ENCODE results near the gene UTF1. TPM values are rescaled to one million over a fixed set of nuclear protein-coding genes. Genes with fewer than 3 reads are reported as not detected.

UTF1 gene
- total RNA-seq, 4 donors from 2014 or later: not detected

GRCh38 chr10:133199488-133199885, 30.5 kb upstream of the UTF1 start:
- Histone ChIP-seq H3K4me1 (no peaks in the 10 kb centered on the region), H3K27me3 (peaks cover 34% of the 10 kb centered on the region), H3K9me3 (peaks cover 0 to 4% (median 0%) of the 10 kb centered on the region in 3 donors), H3K36me3 (no peaks in the 10 kb centered on the region), H3K27ac (no peak overlapping the region), H3K4me3 (no peak overlapping the region)
- WGBS, 2 donors (ENCODE audit: low coverage in 1 of 2): no CpG with 5 or more reads among the region's 13 CpGs
- TF ChIP-seq EP300 (IDR thresholded peaks at IDR 0.05) (no peak), POLR2A (IDR thresholded peaks at IDR 0.05) (no peak), POLR2AphosphoS5 (IDR thresholded peaks at IDR 0.05) (no peak), CTCF (IDR thresholded peaks at IDR 0.05) (no peak)
- no peak for ATAC-seq

- Histone ChIP-seq H3K27me3 (peaks cover 33% of the 10 kb centered on the region), H3K4me1 (no peaks in the 10 kb centered on the region), H3K27ac (no peak overlapping the region), H3K36me3 (no peaks in the 10 kb centered on the region), H3K4me3 (no peak overlapping the region), H3K9me3 (no peaks in the 10 kb centered on the region)
- ATAC-seq: no peak
- TF ChIP-seq POLR2AphosphoS5 (IDR thresholded peaks at IDR 0.05): no peak
- no peak for TF ChIP-seq POLR2A (IDR thresholded peaks at IDR 0.05)
- no peak for TF ChIP-seq EP300 (IDR thresholded peaks at IDR 0.05)
- TF ChIP-seq CTCF (IDR thresholded peaks at IDR 0.05): no peak
- WGBS, 2 donors (ENCODE audit: low coverage in 1 of 2): no CpG with 5 or more reads among the region's 38 CpGs
Observed at GRCh38 chr10:133199992-133200611, 29.9 kb upstream of the UTF1 start.

GRCh38 chr10:133200621-133201031, 29.4 kb upstream of the UTF1 start:
- Histone ChIP-seq H3K9me3 (no peaks in the 10 kb centered on the region), H3K4me3 (no peak overlapping the region), H3K36me3 (no peaks in the 10 kb centered on the region), H3K27ac (no peak overlapping the region), H3K4me1 (no peaks in the 10 kb centered on the region), H3K27me3 (peaks cover 37% of the 10 kb centered on the region)
- TF ChIP-seq POLR2A (IDR thresholded peaks at IDR 0.05) (no peak), EP300 (IDR thresholded peaks at IDR 0.05) (no peak), CTCF (IDR thresholded peaks at IDR 0.05) (no peak), POLR2AphosphoS5 (IDR thresholded peaks at IDR 0.05) (no peak)
- ATAC-seq: no peak
- whole genome bisulfite sequencing, 2 donors (ENCODE audit: low coverage in 1 of 2): no CpG with 5 or more reads among the region's 15 CpGs

GRCh38 chr10:133201151-133201947, 28.7 kb upstream of the UTF1 start:
- no peak for TF ChIP-seq EP300 (IDR thresholded peaks at IDR 0.05)
- no peak for TF ChIP-seq POLR2A (IDR thresholded peaks at IDR 0.05)
- no peak for TF ChIP-seq POLR2AphosphoS5 (IDR thresholded peaks at IDR 0.05)
- TF ChIP-seq CTCF (IDR thresholded peaks at IDR 0.05): no peak
- Histone ChIP-seq H3K4me1 (no peaks in the 10 kb centered on the region), H3K27me3 (peaks cover 41% of the 10 kb centered on the region), H3K9me3 (no peaks in the 10 kb centered on the region), H3K27ac (no peak overlapping the region), H3K4me3 (no peak overlapping the region), H3K36me3 (no peaks in the 10 kb centered on the region)
- WGBS, 2 donors (ENCODE audit: low coverage in 1 of 2): 80% methylated on average over 2 of the region's 57 CpGs; no CpG with 5 or more reads in 1 of the 2 donors
- ATAC-seq: peak; percentile 3
